ENCODE results near the gene FLNC.

FLNC gene

GRCh38 chr7:128801003-128801402 lies 29.2 kb upstream of the FLNC start:
- no peak for DNase-seq (ENCODE audit: low spot score)

GRCh38 chr7:128801667-128802418 lies 28.4 kb upstream of the FLNC start:
- no peak for DNase-seq (ENCODE audit: low spot score)

DNA sequence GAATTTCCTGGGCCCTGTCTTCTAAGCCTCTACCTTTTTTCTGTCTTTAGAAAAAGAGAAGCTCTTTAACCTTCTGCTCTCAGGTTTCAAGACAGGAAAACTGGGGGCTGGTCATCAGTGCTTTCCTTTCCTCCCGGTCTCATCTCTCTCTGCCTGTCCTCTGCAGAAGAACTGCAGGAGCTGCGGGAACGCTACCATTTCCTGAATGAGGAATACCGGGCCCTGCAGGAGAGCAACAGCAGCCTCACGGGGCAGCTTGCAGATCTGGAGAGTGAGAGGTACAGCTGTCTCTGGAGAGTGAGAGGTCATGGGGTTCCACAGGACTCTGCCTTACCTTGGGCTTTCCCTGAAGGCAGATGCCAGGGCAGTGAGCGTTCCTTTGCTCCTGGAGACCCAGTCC lies 25.7 kb upstream of the FLNC start:
- DNase-seq (ENCODE audit: low spot score), result no peak

DNA sequence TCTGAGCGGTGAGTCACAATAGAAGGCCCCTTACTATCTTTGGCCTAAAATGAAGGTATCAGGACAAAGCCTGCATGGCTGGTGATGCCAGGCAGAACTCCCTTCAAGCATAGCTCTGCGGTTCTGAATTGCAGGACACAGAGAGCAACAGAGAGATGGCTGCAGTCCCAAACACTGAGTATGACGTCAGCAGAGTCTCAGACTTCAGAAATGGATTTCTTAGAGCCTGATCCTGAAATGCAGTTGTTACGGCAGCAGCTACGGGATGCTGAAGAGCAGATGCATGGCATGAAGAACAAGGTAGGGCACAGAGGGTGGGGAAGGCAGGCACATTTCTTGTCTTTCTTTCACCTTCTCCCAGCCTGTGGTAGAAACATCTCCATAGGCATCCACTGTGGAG lies 25.0 kb upstream of the FLNC start:
- DNase-seq (ENCODE audit: low spot score), result no peak

GRCh38 chr7:128807191-128807590 lies 23.0 kb upstream of the FLNC start:
- no peak for DNase-seq (ENCODE audit: low spot score)

DNA sequence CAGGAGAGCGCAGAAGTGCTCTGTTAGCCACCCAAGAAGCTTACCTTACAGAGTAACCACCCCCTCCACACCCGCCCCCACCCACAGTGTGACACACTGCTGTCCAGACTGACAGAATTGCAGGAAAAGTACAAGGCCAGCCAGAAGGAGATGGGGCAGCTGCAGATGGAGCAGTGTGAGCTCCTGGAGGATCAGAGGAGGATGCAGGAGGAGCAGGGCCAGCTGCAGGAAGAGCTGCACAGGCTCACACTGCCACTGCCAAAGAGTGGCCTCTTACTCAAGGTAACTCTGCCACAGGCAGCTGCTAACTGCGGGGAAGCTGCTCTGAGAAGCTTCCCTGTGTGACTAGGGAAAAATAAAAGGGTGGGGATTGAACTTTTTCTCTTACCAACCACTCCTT lies 20.8 kb upstream of the FLNC start:
- DNase-seq (ENCODE audit: low spot score), result no peak

- DNase-seq (ENCODE audit: low spot score), result no peak
Measured at GRCh38 chr7:128810473-128810872, 19.7 kb upstream of the FLNC start.

DNA sequence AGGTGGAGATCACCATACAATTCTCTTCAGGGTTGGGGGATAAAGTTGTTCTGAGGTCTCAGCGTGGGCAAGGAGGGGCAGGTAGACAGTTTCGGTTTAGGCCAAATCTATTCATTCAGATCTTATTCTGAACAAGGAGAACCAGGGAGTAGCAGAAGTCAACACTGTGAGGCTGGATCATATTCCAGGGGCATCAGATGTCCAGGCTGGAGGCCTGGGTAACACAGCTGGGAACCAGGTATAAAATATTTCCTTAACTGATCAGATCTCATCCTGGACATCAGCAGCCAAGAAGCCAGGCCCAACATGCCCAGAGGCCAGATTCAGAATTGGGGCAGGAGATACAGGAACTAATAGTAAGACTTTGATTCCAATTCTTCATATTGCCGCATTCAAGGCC lies 19.2 kb upstream of the FLNC start:
- no peak for DNase-seq (ENCODE audit: low spot score)

GRCh38 chr7:128811631-128812430 lies 18.4 kb upstream of the FLNC start:
- no peak for DNase-seq (ENCODE audit: low spot score)

- no peak for DNase-seq (ENCODE audit: low spot score)
Measured at GRCh38 chr7:128812514-128813168, 17.6 kb upstream of the FLNC start.

DNA sequence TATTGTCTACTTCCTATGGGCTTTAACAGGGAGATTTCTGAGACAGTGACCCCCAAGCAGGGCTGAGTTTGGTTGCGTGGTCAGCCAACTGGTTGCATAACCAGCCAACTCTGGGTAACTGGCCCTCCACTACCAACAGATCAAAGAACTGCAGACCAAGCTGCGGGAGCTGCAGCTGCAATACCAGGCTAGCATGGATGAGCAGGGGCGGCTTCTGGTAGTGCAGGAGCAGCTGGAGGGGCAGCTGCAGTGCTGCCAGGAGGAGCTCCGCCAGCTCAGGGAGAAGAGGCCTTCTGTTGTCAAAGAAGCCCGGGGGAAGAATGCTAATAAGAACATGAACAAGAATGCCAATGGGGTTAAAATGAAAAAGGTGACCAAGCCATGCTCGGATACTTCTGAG lies 15.7 kb upstream of the FLNC start:
- DNase-seq (ENCODE audit: low spot score), result no peak

GRCh38 chr7:128815289-128815942 lies 14.8 kb upstream of the FLNC start:
- DNase-seq (ENCODE audit: low spot score), result no peak

DNA sequence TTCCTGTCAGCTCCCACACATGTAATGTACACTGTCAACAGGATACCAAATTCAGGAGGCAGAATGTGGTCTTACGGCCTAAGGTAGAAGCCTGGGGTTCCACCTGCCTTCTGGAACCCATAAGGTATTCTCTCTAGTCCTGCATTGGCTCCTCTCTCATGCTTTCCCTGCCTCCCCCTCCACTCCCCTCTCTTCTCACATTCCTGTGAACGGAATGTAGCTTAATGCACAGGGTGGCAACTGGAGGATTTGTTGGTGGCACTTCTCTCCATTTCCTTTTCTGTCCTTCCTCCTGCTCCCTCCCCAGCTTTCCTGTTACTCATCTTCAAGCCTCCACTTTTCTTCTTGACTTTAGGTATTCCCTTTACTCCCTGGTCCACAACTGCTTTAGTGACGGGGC lies 11.5 kb upstream of the FLNC start:
- no peak for DNase-seq (ENCODE audit: low spot score)

- DNase-seq (ENCODE audit: low spot score), result no peak
Measured at GRCh38 chr7:128821724-128822123, 8.5 kb upstream of the FLNC start.

DNA sequence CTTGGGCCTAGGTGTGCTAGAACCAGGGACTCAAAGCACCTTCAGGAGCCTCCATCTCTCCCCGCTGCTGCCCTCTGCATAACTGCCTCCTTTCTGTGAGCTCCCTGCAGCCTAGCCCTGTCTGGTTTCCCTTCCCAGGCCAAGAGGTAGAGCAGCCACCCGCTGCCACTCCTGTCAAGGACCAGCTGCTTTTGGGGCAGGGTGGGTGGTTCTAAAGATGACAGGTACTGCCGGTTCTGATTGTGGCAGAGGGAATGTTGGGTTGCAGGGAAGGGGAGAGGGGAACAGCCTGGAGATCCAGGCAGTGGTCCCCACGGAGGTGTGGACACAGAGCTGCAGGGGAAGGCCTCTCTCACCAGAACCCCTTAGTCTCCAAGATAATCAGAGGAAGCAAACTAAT lies 3.7 kb upstream of the FLNC start:
- DNase-seq (ENCODE audit: low spot score), result no peak

DNA sequence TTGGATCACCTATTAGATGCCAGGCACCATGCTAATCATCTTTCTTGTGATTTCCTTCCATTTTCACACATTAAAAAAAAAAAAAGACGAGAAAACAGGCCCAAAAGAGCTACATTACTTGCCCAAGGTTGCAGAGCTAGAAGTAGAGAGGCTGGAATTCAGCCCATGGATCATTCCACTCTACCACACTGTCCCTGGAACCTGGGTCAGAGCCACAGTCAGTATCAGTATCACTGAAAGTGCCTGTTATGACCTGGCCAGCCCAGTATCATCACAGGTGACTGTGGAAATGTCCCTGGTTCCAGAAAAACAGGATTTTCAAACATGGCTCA lies 3.3 kb upstream of the FLNC start:
- DNase-seq (ENCODE audit: low spot score), result no peak

GRCh38 chr7:128827248-128827958 lies 2.8 kb upstream of the FLNC start:
- no peak for DNase-seq (ENCODE audit: low spot score)

- no peak for DNase-seq (ENCODE audit: low spot score)
Measured at GRCh38 chr7:128827971-128828711, 2.1 kb upstream of the FLNC start.

DNA sequence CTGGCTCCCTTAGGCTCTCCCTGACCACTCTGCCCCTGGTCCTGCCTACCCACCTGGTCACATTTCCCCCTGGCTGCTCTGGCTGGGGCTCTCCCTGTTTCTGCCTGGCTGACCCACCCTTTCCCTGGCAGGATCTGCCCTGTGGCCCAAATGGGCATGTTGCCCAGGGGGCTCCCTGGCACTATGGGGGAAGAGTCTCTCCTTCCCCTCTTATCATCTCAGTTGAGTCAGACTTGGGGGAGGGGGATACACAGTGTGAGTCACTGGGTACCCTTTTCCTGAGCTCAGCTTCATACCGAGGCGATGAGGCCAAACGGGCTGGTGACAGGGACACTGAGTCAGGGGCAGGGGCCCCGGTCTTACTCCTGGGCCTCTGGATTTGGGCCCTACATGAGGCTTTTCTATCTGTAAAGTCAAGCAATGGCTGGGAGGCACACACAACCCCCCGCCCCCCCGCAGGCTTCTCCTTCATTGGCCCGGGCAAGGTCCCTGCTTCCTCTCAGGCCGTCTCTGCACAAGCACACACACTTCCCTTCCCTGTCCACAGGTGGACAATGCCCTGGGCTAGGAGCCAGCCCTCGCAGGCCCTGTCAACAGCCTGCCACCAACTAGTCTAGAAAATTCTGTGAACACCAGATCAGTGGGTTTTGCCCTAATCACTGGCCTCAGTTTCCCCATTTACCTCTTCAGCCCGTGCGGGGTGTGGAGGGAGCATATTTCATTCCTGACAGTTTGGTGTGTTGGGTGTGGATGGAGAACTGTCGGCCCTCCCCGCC lies 627 bp upstream of the FLNC start:
- no peak for DNase-seq (ENCODE audit: low spot score)

- DNase-seq (ENCODE audit: low spot score), result peak; percentile 29
Measured at GRCh38 chr7:128831178-128831993, 1.2 kb downstream of the FLNC start.

All from NAMALWA (cell line).